Neural cell (in vitro differentiated cells): ENCODE results near the gene HPSE2. TPM values are rescaled to one million over a fixed set of nuclear protein-coding genes. Genes with fewer than 3 reads are reported as not detected.

Experiments
- H2AFZ ChIP-seq: fragments of 200-600, 300-800 bp; sonication (generic), shearing (Covaris generic); 2 replicates; pipeline ENCODE4 v1.6.0; 2014; ENCODE audit warnings: low read depth, mild to moderate bottlenecking, antibody characterized with exemption, low read length, moderate library complexity
- H3F3A ChIP-seq: fragments of 200-600 bp; shearing (Covaris generic); 2 replicates; pipeline ENCODE4 v1.6.1; 2016; ENCODE audit warnings: mild to moderate bottlenecking, moderate library complexity, mixed read lengths, antibody characterized with exemption, low read length; ENCODE audit not compliant: insufficient read depth, poor library complexity, severe bottlenecking
- H3K27ac ChIP-seq: fragments of 200-600, 300-800 bp; sonication (generic), shearing (Covaris generic); 2 replicates; pipeline ENCODE4 v1.5.1; 2014; ENCODE audit warnings: mild to moderate bottlenecking, low read length, moderate library complexity
- H3K27me3 ChIP-seq: fragments of 300-800, 200-600 bp; sonication (generic), shearing (Covaris generic); 2 replicates; pipeline ENCODE4 v1.6.0; 2014; ENCODE audit warnings: mild to moderate bottlenecking, low read depth, low read length, moderate library complexity; ENCODE audit not compliant: insufficient read depth
- H3K36me3 ChIP-seq: fragments of 300-800, 200-600 bp; sonication (generic), shearing (Covaris generic); 2 replicates; pipeline ENCODE4 v1.5.1; 2014; ENCODE audit warnings: mild to moderate bottlenecking, antibody characterized with exemption, low read length, moderate library complexity; ENCODE audit not compliant: insufficient read depth
- H3K4me2 ChIP-seq: fragments of 300-800, 200-600 bp; sonication (generic), shearing (Covaris generic); 2 replicates; pipeline ENCODE4 v1.6.0; 2014; ENCODE audit warnings: mild to moderate bottlenecking, low read length
- H3K4me3 ChIP-seq: fragments of 300-800, 200-600 bp; sonication (generic), shearing (Covaris generic); 2 replicates; pipeline ENCODE4 v1.5.1; 2014; ENCODE audit warnings: mild to moderate bottlenecking, low read length, moderate library complexity
- H3K79me2 ChIP-seq: fragments of 200-600 bp; shearing (Covaris generic); replicated peaks from 2 replicates; pipeline ENCODE4 v1.6.0; 2014; ENCODE audit warnings: mild to moderate bottlenecking, low read length, moderate library complexity; ENCODE audit not compliant: insufficient read depth
- H3K9ac ChIP-seq: fragments of 300-800, 200-600 bp; sonication (generic), shearing (Covaris generic); 2 replicates; pipeline ENCODE4 v1.6.1; 2016; ENCODE audit warnings: mild to moderate bottlenecking, low read length, mixed read lengths
- H3K9me2 ChIP-seq: fragments of 200-600 bp; shearing (Covaris generic); 2 replicates; pipeline ENCODE4 v1.6.1; 2016; ENCODE audit warnings: mild to moderate bottlenecking, low read length, mixed read lengths; ENCODE audit not compliant: insufficient read depth
- H3K9me3 ChIP-seq: fragments of 200-600, 300-800 bp; sonication (generic), shearing (Covaris generic); 2 replicates; pipeline ENCODE4 v1.6.1; 2016; ENCODE audit warnings: mild to moderate bottlenecking, mixed run types, low read length, moderate library complexity, mixed read lengths
- H4K20me1 ChIP-seq: fragments of 200-600 bp; shearing (Covaris generic); 2 replicates; pipeline ENCODE4 v1.6.1; 2016; ENCODE audit warnings: mild to moderate bottlenecking, mixed run types; ENCODE audit not compliant: insufficient read depth
- EP300 ChIP-seq: fragments of 450-650 bp; conservative IDR thresholded peaks from 2 replicates; pipeline ENCODE4 v1.6.1; 2014; ENCODE audit warnings: antibody characterized with exemption, mild to moderate bottlenecking, moderate library complexity; ENCODE audit not compliant: poor library complexity, severe bottlenecking
- EZH2 ChIP-seq: fragments of 200-600, 300-800 bp; shearing (Covaris generic), sonication (generic); IDR thresholded peaks from 2 replicates; pipeline ENCODE4 v1.6.1; 2014; ENCODE audit warnings: antibody characterized with exemption, low read length, borderline replicate concordance, mild to moderate bottlenecking; ENCODE audit not compliant: insufficient read depth, poor library complexity, severe bottlenecking
- MXI1 ChIP-seq: fragments of 450-650 bp; conservative IDR thresholded peaks from 2 replicates; pipeline ENCODE4 v1.6.1; 2014; ENCODE audit warnings: antibody characterized with exemption, mild to moderate bottlenecking; ENCODE audit not compliant: poor library complexity, severe bottlenecking
- POLR2AphosphoS5 ChIP-seq: IDR thresholded peaks from 2 replicates; pipeline ENCODE4 v1.6.1; 2012
- RAD21 ChIP-seq: fragments of 450-650 bp; conservative IDR thresholded peaks from 2 replicates; pipeline ENCODE4 v1.6.1; 2014; ENCODE audit warnings: antibody characterized with exemption, mild to moderate bottlenecking, moderate library complexity
- SMC3 ChIP-seq: fragments of 450-650 bp; conservative IDR thresholded peaks from 2 replicates; pipeline ENCODE4 v1.6.1; 2014; ENCODE audit warnings: antibody characterized with exemption, mild to moderate bottlenecking, moderate library complexity; ENCODE audit not compliant: poor library complexity
- TAF1 ChIP-seq: IDR thresholded peaks from 2 replicates; pipeline ENCODE4 v1.6.1; 2012; ENCODE audit warnings: low read depth
- polyA plus RNA-seq: library from polyadenylated mRNA; depleted of rRNA; stranded (reverse); fragments of >200 nt; gene quantifications from 2 replicates; pipeline ENCODE4 v1.2.3, GENCODE V29; 2014
- TF ChIP-seq, protein P1 (sequence below): IDR thresholded peaks from 2 replicates; pipeline ENCODE4 v1.6.1; 2012; ENCODE audit warnings: borderline replicate concordance
- TF ChIP-seq, protein P2 (sequence below): fragments of 450-650 bp; IDR thresholded peaks from 2 replicates; pipeline ENCODE4 v1.5.1; 2014; ENCODE audit warnings: antibody characterized with exemption, mild to moderate bottlenecking, moderate library complexity; ENCODE audit not compliant: poor library complexity, severe bottlenecking

The HPSE2 gene
- polyA plus RNA-seq, 1 donor from 2014 or later: not detected

DNA sequence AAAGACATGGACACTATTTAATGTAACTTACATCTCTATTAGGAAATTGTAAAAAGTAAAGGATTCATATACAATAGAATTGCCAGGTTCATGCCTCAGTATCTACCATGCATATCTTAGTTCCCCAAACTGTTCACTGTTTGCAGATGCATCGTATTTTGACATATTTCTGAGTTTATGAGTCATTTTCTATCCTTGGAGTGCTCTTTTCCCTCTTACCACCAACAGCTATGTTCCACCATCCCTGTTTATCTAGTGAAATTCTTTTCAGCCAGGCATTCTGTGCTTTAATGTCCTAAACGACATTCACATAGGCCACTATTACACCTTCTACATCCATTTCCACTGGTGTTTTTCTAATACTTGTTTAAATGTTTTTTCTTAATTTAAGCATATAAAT is 649.6 kb downstream of the HPSE2 start:
- Histone ChIP-seq H3K27me3 (no peaks in the 10 kb centered on the region), H4K20me1 (no peaks in the 10 kb centered on the region)
- TF ChIP-seq RAD21 (no peak), TAF1 (no peak), POLR2AphosphoS5 (no peak), SMC3 (no peak)
- TF ChIP-seq, protein P1, sequence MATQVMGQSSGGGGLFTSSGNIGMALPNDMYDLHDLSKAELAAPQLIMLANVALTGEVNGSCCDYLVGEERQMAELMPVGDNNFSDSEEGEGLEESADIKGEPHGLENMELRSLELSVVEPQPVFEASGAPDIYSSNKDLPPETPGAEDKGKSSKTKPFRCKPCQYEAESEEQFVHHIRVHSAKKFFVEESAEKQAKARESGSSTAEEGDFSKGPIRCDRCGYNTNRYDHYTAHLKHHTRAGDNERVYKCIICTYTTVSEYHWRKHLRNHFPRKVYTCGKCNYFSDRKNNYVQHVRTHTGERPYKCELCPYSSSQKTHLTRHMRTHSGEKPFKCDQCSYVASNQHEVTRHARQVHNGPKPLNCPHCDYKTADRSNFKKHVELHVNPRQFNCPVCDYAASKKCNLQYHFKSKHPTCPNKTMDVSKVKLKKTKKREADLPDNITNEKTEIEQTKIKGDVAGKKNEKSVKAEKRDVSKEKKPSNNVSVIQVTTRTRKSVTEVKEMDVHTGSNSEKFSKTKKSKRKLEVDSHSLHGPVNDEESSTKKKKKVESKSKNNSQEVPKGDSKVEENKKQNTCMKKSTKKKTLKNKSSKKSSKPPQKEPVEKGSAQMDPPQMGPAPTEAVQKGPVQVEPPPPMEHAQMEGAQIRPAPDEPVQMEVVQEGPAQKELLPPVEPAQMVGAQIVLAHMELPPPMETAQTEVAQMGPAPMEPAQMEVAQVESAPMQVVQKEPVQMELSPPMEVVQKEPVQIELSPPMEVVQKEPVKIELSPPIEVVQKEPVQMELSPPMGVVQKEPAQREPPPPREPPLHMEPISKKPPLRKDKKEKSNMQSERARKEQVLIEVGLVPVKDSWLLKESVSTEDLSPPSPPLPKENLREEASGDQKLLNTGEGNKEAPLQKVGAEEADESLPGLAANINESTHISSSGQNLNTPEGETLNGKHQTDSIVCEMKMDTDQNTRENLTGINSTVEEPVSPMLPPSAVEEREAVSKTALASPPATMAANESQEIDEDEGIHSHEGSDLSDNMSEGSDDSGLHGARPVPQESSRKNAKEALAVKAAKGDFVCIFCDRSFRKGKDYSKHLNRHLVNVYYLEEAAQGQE: no peak

DNA sequence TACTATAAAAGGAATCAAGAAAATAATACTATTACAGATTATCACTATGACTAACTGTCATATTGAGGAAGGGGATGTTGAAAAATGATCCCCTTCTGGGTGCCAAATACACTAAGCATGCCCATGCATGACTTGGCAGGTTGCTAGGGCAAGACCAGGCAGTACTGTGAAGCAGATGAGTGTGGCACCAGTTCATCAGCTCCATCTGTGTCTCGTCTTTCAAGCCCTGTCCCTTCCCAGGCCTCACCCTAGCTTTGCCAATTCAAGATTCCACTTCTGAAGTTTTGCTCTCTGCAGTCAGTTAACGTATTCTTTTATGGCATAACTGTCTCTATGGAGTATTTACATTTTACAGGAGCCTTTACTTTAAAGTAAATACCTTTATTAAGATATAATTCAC is 653.3 kb downstream of the HPSE2 start:
- Histone ChIP-seq H3K9me2 (no peaks in the 10 kb centered on the region), H3K36me3 (no peaks in the 10 kb centered on the region), H3K79me2 (no peaks in the 10 kb centered on the region), H3K9ac (no peak overlapping the region), H3K27ac (no peak overlapping the region), H3K27me3 (no peaks in the 10 kb centered on the region), H4K20me1 (no peaks in the 10 kb centered on the region), H3K9me3 (no peaks in the 10 kb centered on the region), H3K4me3 (no peak overlapping the region), H2AFZ (no peak overlapping the region), H3K4me2 (no peak overlapping the region), H3F3A (no peaks in the 10 kb centered on the region)
- no peak for TF ChIP-seq MXI1
- no peak for TF ChIP-seq EZH2
- TF ChIP-seq POLR2AphosphoS5: no peak
- no peak for TF ChIP-seq SMC3
- no peak for TF ChIP-seq RAD21
- TF ChIP-seq, protein P2, sequence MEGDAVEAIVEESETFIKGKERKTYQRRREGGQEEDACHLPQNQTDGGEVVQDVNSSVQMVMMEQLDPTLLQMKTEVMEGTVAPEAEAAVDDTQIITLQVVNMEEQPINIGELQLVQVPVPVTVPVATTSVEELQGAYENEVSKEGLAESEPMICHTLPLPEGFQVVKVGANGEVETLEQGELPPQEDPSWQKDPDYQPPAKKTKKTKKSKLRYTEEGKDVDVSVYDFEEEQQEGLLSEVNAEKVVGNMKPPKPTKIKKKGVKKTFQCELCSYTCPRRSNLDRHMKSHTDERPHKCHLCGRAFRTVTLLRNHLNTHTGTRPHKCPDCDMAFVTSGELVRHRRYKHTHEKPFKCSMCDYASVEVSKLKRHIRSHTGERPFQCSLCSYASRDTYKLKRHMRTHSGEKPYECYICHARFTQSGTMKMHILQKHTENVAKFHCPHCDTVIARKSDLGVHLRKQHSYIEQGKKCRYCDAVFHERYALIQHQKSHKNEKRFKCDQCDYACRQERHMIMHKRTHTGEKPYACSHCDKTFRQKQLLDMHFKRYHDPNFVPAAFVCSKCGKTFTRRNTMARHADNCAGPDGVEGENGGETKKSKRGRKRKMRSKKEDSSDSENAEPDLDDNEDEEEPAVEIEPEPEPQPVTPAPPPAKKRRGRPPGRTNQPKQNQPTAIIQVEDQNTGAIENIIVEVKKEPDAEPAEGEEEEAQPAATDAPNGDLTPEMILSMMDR: no peak
- no peak for TF ChIP-seq TAF1
- TF ChIP-seq, protein P1: no peak
- no peak for TF ChIP-seq EP300

More for the DNA sequence above, 649.6 kb downstream of the HPSE2 start:
- no peak overlapping the region for H2AFZ ChIP-seq
- no peaks in the 10 kb centered on the region for H3K36me3 ChIP-seq
- H3K4me2 ChIP-seq: no peak overlapping the region
- H3K9me2 ChIP-seq: no peaks in the 10 kb centered on the region
- no peaks in the 10 kb centered on the region for H3K9me3 ChIP-seq
- no peak overlapping the region for H3K9ac ChIP-seq
- H3K27ac ChIP-seq: no peak overlapping the region
- H3K79me2 ChIP-seq: no peaks in the 10 kb centered on the region
- H3K4me3 ChIP-seq: no peak overlapping the region
- no peaks in the 10 kb centered on the region for H3F3A ChIP-seq
